ENCODE results near the gene XKR8. TPM values are rescaled to one million over a fixed set of nuclear protein-coding genes. Genes with fewer than 3 reads are reported as not detected.

Gene XKR8, protein sequence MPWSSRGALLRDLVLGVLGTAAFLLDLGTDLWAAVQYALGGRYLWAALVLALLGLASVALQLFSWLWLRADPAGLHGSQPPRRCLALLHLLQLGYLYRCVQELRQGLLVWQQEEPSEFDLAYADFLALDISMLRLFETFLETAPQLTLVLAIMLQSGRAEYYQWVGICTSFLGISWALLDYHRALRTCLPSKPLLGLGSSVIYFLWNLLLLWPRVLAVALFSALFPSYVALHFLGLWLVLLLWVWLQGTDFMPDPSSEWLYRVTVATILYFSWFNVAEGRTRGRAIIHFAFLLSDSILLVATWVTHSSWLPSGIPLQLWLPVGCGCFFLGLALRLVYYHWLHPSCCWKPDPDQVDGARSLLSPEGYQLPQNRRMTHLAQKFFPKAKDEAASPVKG
- 4.0 to 7.0 TPM (median 6.2 TPM) in 5 replicates for total RNA-seq (2022; extraction: Qiagen RNA extraction; ENCODE audit: low read depth)

GRCh38 chr1:27959792-27960603, at the start of gene XKR8:
TSS of gene XKR8 (plus strand) at chr1:27959973. CDS start at chr1:27960070, 97 bp downstream.

GRCh38 chr1:27934818-27935549, 24.8 kb upstream of the XKR8 start, which contains the start of gene SMPDL3B:
TSS of gene SMPDL3B (plus strand) at chr1:27935000. CDS start at chr1:27935184, 184 bp downstream.

Other genes with a start within 250 kb of the XKR8 start
- 4.4 to 5.7 TPM (median 4.9 TPM) in 5 replicates for gene FAM76A, start 234.0 kb upstream of the XKR8 start, total RNA-seq (2022; extraction: Qiagen RNA extraction; ENCODE audit: low read depth)
- 8.4 to 9.5 TPM (median 8.6 TPM) in 5 replicates for gene STX12, start 186.8 kb upstream of the XKR8 start, total RNA-seq (2022; extraction: Qiagen RNA extraction; ENCODE audit: low read depth)
- gene PPP1R8, start 129.2 kb upstream of the XKR8 start, total RNA-seq (2022; extraction: Qiagen RNA extraction; ENCODE audit: low read depth): 36.4 to 41.1 TPM (median 37.6 TPM) in 5 replicates
- 0.60 to 1.2 TPM (median 0.67 TPM) in 5 replicates for gene THEMIS2, start 87.4 kb upstream of the XKR8 start, total RNA-seq (2022; extraction: Qiagen RNA extraction; ENCODE audit: low read depth)
- 35.9 to 41.6 TPM (median 38.8 TPM) in 5 replicates for gene RPA2, start 45.4 kb upstream of the XKR8 start, total RNA-seq (2022; extraction: Qiagen RNA extraction; ENCODE audit: low read depth)
- 1.2 to 1.5 TPM (median 1.3 TPM) in 5 replicates for gene SMPDL3B, start 25.0 kb upstream of the XKR8 start, total RNA-seq (2022; extraction: Qiagen RNA extraction; ENCODE audit: low read depth)
- gene EYA3, start 128.6 kb downstream of the XKR8 start, total RNA-seq (2022; extraction: Qiagen RNA extraction; ENCODE audit: low read depth): 5.5 to 6.6 TPM (median 6.5 TPM) in 5 replicates
- 0.23 to 0.26 TPM (median 0.23 TPM) in 5 replicates for gene PTAFR, start 216.7 kb downstream of the XKR8 start, total RNA-seq (2022; extraction: Qiagen RNA extraction; ENCODE audit: low read depth)